ENCODE measurements around the gene CAMSAP2.

The CAMSAP2 gene

DNA sequence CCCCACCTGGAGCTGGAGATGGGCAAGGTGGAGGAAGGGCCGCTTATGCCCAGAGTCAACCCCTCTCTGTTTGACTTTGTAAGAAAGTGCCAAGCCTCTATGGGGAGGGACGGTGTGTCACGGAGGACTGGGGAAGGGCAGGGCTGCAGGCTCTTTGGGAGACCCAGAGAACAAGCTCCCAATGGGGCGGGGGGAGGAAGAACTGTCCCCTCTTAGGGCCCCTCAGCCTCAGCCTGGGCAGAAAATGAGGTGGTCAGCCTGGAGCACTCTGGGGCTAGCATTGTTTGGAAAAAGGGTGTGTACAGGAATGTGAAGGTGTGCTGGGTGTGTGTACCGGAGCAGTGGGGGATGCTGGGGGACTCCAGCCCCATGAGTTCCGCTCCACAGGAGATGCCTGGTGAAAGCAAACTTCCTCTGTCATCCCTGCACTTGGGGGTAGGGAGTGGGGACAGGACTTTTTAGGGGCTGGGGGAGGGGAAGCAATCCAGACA is 154.8 kb downstream of the CAMSAP2 start:
- TF ChIP-seq, protein P1, sequence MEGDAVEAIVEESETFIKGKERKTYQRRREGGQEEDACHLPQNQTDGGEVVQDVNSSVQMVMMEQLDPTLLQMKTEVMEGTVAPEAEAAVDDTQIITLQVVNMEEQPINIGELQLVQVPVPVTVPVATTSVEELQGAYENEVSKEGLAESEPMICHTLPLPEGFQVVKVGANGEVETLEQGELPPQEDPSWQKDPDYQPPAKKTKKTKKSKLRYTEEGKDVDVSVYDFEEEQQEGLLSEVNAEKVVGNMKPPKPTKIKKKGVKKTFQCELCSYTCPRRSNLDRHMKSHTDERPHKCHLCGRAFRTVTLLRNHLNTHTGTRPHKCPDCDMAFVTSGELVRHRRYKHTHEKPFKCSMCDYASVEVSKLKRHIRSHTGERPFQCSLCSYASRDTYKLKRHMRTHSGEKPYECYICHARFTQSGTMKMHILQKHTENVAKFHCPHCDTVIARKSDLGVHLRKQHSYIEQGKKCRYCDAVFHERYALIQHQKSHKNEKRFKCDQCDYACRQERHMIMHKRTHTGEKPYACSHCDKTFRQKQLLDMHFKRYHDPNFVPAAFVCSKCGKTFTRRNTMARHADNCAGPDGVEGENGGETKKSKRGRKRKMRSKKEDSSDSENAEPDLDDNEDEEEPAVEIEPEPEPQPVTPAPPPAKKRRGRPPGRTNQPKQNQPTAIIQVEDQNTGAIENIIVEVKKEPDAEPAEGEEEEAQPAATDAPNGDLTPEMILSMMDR (IDR thresholded peaks at IDR 0.05) = no peak

DNA sequence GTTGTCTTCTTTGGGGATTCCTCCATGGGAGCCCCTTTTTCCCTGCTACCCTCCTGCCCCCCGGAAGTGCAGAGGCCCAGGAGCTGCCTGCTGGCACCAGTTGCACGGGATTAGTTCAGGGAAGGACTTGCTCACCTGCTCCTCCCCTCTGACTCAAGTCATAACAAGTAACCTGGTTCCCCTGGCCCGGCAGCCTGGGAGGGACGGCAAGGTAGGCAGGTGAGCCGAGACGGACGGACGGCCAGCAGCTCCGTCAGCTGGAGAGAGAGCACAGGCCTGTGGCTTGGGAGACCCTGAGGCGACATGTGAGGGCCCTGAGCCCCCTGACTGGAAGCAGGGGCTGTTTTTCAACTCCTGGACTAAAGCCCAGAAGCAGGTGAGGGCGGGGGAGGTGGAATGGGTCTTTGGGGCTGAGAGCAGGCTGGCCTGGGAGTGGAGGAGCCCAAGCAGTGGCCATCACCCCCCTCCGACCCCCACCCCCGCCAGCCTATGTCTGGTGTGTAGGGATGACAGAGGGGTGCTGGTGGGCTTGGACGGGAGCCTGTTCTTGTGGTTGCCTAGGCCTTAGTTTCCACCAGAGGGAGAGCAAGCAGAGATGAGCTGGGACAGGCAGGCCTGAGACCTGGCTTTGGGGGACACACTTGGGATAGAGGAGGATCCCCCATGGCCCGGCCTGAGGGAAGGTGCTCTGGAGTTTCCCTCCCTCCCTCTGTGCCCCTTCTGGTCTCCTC is 156.2 kb downstream of the CAMSAP2 start, which contains the start of gene INAVA:
Gene INAVA, plus strand, starts transcription at position 189 of the 731 bp plus-strand sequence. CDS start 3,501 bp downstream, outside the sequence.
- TF ChIP-seq, protein P1 (IDR thresholded peaks at IDR 0.05) = no peak

DNA sequence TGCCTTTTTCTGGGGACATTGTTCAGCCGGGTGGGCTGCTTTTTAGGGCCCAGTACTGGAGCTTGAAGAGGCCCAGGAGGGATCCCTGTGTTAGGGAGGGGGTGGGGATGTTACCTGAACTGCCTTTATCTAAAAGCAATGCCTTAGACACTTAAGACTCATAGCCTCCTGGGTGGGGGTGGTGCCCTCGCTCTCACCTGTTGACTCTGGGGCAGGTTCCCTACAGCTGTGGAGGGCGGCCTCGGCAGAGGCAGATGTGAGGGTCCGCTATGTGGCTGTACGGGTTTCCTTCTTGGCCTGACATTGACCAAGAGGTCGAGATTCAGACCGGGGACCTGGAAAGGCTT is 156.7 kb downstream of the CAMSAP2 start:
- TF ChIP-seq, protein P1 (IDR thresholded peaks at IDR 0.05) = no peak

DNA sequence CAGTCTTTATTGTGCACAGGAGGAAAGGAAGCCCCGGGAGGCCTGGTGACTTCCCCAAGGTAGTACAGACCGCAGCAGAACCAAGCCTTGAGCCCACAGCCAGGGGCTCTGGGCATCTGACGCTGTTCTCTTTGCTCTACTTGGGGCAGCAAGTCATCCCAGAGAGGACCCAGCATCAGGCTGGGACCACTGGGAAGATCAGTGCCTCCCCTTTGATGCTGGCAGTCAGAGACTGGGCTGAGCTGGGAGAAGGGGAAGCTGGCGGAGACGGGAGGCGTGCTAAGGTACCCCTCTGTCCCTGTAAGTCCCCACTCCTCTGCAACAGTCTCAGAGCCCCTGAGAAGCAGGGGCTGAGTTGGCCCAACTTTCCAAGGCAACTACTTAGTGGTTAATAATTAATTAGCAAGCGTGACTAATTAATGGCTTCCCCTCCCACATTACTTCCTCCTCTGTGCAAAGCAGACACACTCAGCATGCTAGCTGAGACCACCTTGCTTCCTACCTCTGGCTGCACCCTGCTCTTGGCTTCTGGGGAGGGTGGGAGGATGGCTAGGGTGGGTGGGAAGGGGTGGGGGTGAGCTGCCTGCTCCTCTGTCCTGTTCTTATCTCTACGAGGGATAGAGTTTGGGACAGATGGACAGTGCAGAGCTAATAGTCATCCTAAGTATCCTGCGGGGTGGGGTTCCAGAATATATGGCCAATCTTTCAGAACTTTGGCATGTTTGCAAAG is 157.3 kb downstream of the CAMSAP2 start:
- TF ChIP-seq, protein P1 (IDR thresholded peaks at IDR 0.05) = no peak

DNA sequence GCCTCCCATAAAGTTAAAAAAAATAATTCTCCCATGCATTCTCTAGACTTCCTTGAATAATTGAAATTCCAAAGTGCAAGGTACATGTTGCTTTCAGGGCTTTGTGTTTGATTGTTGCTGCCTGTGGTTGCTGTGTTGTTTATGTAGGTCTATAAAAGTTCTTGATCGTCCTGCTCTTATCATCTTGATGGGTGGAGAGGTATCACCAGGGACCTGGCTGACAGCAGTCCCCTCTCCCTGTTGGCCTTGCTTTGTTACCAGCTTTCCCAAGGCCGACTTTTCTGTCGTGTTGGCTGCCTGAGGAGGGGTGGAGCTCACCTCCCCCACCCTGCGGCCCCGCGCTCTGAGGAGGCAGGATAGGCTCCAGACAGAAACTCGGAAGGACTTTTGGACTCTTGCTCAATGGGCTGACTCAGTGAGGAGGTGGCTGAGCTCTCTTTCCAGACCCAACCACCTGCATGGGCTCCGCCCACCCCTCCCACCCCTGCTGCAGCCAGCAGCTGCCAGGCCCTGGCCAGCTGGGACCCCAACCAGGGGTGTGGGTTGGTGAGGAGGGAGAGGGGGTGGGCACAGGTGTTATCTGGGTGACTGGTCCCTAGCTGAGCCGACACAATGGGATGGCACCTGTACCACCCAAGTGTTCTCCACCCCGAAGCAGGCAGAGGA is 158.0 kb downstream of the CAMSAP2 start:
- TF ChIP-seq, protein P1 (IDR thresholded peaks at IDR 0.05) = no peak

DNA sequence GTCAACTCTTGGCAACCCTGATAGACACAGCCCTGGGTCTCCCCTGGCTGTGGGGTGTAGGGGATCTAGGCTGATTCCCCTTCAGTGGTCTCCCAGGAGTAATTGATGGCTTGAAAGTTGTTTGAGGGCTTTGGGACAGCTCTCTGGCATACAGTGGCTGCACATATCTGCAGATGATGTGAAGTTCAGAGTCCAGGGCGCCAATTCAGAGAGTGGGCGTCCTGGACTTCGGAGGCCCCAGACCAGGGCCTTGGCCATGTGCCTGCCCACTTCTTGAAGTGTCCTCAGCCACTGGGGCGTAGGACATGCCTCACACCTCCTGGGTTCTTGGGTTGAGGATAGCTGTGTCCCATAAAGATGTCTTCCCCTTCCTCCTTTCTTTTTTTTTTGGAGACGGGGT is 158.6 kb downstream of the CAMSAP2 start:
- TF ChIP-seq, protein P1 (IDR thresholded peaks at IDR 0.05) = no peak

DNA sequence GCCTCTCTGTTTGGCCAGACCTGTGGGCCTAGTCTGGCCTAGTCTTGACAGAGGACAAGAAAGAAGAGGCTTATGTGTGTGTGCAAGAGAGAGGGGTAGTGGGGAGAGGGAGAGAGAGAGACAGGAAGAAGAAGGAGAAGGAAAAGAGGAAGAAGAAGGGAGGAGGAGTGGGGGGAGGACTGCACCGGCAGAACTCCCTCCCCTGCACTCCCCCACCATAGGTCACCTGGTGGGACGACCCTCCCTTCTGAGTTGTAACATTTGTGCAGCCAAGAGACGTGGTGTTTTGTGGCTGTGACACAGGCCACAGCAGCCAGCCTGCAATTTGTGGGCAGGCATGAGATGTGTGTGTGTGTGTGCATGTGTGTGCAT is 160.3 kb downstream of the CAMSAP2 start:
- TF ChIP-seq, protein P1 (IDR thresholded peaks at IDR 0.05) = no peak

Measured in LNCAP (cell line).